Lung (tissue), 12 donors: Measurements from ENCODE around the gene WDR48. TPM values are rescaled to one million over a fixed set of nuclear protein-coding genes. Genes with fewer than 3 reads are reported as not detected.
A peak's percentile ranks its signal among the peaks of the same experiment; 100 is the strongest.

ENCODE experiments used
- ATAC-seq: fragments of 200-7000 bp; cut with Tn5 transposase; one replicate; pipeline ENCODE4 v1.9.1; 2020; ENCODE audit warnings: moderate number of reproducible peaks; ENCODE audit not compliant: insufficient read depth, low FRiP score
- DNase-seq, 3 donors: peaks; one replicate each; pipeline ENCODE4 v3.0.0-alpha.2; 2013 to 2017
- H3K27ac ChIP-seq, 2 donors: one replicate each; pipeline ENCODE4 v1.5.1; 2013; ENCODE audit warnings: mild to moderate bottlenecking in 2 of 2, moderate library complexity in 2 of 2, control low read depth in 1 of 2, inconsistent platforms in 1 of 2, low read depth in 1 of 2, low read length in 1 of 2
- H3K27me3 ChIP-seq, 3 donors: one replicate each; pipeline ENCODE4 v1.5.1; 2013; ENCODE audit warnings: low read length in 2 of 3; ENCODE audit not compliant: control insufficient read depth in 3 of 3, insufficient read depth in 3 of 3
- H3K36me3 ChIP-seq, 4 donors: one replicate each; pipeline ENCODE4 v1.5.1; 2013; ENCODE audit warnings: low read length in 4 of 4, mild to moderate bottlenecking in 1 of 4, moderate library complexity in 1 of 4; ENCODE audit not compliant: control insufficient read depth in 4 of 4, insufficient read depth in 4 of 4
- H3K4me1 ChIP-seq, 5 donors: one replicate each; pipeline ENCODE4 v1.5.1; 2013; ENCODE audit warnings: low read length in 5 of 5, mild to moderate bottlenecking in 2 of 5, moderate library complexity in 1 of 5; ENCODE audit not compliant: control insufficient read depth in 5 of 5, insufficient read depth in 5 of 5
- H3K4me3 ChIP-seq: one replicate; pipeline ENCODE4 v1.5.1; 2013; ENCODE audit warnings: mild to moderate bottlenecking, control low read depth, moderate library complexity
- H3K9ac ChIP-seq, 2 donors: one replicate each; pipeline ENCODE4 v1.5.1; 2013; ENCODE audit warnings: low read length in 2 of 2, control low read depth in 1 of 2; ENCODE audit not compliant: insufficient read depth in 1 of 2
- H3K9me3 ChIP-seq, 4 donors: one replicate each; pipeline ENCODE4 v1.5.1; 2013; ENCODE audit warnings: low read length in 3 of 4, mild to moderate bottlenecking in 1 of 4, moderate library complexity in 1 of 4; ENCODE audit not compliant: control insufficient read depth in 4 of 4, insufficient read depth in 3 of 4
- WGBS, 2 donors: extraction: QIAGEN DNeasy Blood & Tissue Kit; methylation state at CpG; one replicate each; pipeline ENCODE4 v1.1.7; 2013; 5-methylcytosine and 5-hydroxymethylcytosine counted together
- polyA plus RNA-seq, 2 donors: library from polyadenylated mRNA; stranded (reverse); fragments of 200-250 nt; gene quantifications; one replicate each; pipeline ENCODE4 v1.2.1, GENCODE V29; 2013
- total RNA-seq, 2 donors: library from RNA; depleted of rRNA in 1 of 2; stranded (reverse); fragments of >200 nt in 1 of 2; gene quantifications; one replicate each; pipeline ENCODE4 v1.2.1, GENCODE V29; 2014 to 2021
- TF ChIP-seq, protein P1 (sequence below): IDR thresholded peaks from 2 replicates; pipeline ENCODE4 v1.5.1; 2012; ENCODE audit warnings: mild to moderate bottlenecking; ENCODE audit errors: control extremely low read depth, extremely low read depth
- donor health status: control.
- donor health status: control.
- donor health status: Bipolar disorder and iron deficiency.
- donor health status: healthy.
- donor health status: DM: yes; HTN: yes; CAD: no.

Gene WDR48
- total and polyA plus RNA-seq, 4 donors = 8.8 to 58.8 (median 18.8) TPM

DNA sequence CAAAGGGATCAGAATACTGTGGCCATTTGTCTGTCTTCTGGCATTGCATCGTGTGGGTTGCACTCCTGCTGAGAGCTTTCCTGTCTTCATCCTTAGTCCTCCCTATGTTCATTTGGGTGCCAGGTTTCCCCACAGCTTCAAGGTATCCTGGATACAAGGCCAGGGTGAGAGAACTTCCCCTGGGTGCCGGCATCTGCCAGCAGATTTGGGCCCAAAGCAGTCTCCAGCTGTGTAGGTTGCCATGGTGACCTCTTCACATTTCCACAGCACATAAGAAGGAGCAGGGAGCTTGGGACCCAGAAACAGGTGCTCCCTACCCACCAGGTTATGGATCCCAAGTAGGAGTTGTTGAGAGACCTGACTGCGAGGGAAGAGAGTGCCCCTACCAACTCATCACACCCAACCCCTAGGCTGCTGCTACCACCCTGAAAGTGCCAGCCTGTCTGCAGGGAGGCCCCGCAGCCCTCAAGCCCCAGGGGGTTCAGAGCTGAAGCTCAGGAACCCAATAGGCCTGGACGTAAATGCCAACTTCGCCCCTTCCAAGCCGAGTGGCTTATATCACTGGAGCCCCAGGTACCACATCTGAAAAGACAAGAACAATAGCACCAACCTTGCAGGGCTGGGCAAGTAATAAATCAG, 75.6 kb downstream of the WDR48 start:
- H3K27ac ChIP-seq = peak overlapping the region in 1 of 2 donors; percentile 12
- H3K9ac ChIP-seq = no peak overlapping the region
- H3K27me3 ChIP-seq = no peaks in the 10 kb centered on the region
- peaks cover 0 to 2% (median 0%) of the 10 kb centered on the region in 4 donors for H3K36me3 ChIP-seq
- TF ChIP-seq, protein P1, sequence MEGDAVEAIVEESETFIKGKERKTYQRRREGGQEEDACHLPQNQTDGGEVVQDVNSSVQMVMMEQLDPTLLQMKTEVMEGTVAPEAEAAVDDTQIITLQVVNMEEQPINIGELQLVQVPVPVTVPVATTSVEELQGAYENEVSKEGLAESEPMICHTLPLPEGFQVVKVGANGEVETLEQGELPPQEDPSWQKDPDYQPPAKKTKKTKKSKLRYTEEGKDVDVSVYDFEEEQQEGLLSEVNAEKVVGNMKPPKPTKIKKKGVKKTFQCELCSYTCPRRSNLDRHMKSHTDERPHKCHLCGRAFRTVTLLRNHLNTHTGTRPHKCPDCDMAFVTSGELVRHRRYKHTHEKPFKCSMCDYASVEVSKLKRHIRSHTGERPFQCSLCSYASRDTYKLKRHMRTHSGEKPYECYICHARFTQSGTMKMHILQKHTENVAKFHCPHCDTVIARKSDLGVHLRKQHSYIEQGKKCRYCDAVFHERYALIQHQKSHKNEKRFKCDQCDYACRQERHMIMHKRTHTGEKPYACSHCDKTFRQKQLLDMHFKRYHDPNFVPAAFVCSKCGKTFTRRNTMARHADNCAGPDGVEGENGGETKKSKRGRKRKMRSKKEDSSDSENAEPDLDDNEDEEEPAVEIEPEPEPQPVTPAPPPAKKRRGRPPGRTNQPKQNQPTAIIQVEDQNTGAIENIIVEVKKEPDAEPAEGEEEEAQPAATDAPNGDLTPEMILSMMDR = no peak
- H3K4me3 ChIP-seq = no peak overlapping the region
- whole genome bisulfite sequencing, 2 donors = 67 to 82% methylated on average over 7 of the region's 7 CpGs
- no peaks in the 10 kb centered on the region for H3K9me3 ChIP-seq
- no peak for DNase-seq
- H3K4me1 ChIP-seq = peaks cover 0 to 12% (median 0%) of the 10 kb centered on the region in 5 donors
- ATAC-seq = no peak

DNA sequence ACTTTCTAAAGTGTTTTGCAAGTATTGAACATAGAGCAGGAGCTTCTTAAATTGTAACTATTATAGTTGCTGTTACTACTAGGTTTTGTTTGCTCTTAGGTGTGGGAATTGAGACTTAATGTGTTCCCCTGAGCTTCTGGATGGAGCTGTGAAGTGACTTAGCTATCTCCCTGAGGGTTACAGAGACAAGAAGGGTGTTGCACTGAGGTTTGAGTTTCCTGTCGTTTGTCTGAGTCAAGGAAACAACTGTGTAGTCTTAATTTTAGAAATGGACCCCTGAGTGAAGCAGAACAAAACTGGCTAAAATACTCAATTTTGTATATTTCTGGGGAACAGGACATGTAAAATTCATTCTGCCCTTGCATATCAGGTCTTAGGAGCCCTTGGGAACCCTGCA, 76.1 kb downstream of the WDR48 start:
- no peak overlapping the region for H3K27ac ChIP-seq
- no peaks in the 10 kb centered on the region for H3K9me3 ChIP-seq
- 13 to 31% methylated on average over 1 of the region's 1 CpG for WGBS, 2 donors
- no peak overlapping the region for H3K4me3 ChIP-seq
- TF ChIP-seq, protein P1 = no peak
- H3K36me3 ChIP-seq = peaks cover 0 to 2% (median 0%) of the 10 kb centered on the region in 4 donors
- H3K9ac ChIP-seq = no peak overlapping the region
- no peak for ATAC-seq
- peaks cover 0 to 16% (median 0%) of the 10 kb centered on the region in 5 donors for H3K4me1 ChIP-seq
- H3K27me3 ChIP-seq = no peaks in the 10 kb centered on the region
- DNase-seq = no peak

DNA sequence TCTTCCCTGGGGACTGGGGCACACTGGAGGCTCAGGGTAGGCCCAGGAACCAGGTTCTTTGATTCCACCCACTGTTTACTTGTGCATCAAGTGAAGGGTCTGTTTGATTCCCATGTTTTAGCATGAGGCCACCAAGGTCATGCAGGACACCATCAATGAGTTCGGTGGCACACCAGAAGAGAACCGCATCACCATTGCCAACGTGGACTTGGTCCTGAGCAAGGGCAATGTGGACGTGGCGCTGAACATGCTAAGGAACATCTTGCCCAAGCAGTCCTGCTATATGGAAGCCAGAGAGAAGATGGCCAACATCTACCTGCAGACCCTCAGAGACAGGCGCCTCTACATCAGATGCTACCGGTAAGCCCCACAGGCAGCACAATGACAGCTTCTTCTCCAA, 77.1 kb downstream of the WDR48 start:
- peaks cover 0 to 25% (median 0%) of the 10 kb centered on the region in 5 donors for H3K4me1 ChIP-seq
- H3K36me3 ChIP-seq = peaks cover 0 to 2% (median 0%) of the 10 kb centered on the region in 4 donors
- no peak overlapping the region for H3K4me3 ChIP-seq
- no peak for DNase-seq
- H3K27ac ChIP-seq = no peak overlapping the region
- H3K9ac ChIP-seq = no peak overlapping the region
- H3K9me3 ChIP-seq = no peaks in the 10 kb centered on the region
- TF ChIP-seq, protein P1 = no peak
- 96 to 97% methylated on average over 7 of the region's 7 CpGs for WGBS, 2 donors
- no peak for ATAC-seq
- no peaks in the 10 kb centered on the region for H3K27me3 ChIP-seq
